ENCODE measurements around the gene MBNL3. TPM values are rescaled to one million over a fixed set of nuclear protein-coding genes. Genes with fewer than 3 reads are reported as not detected.

The MBNL3 gene
- total RNA-seq, 4 donors from 2014 or later = 4.6 to 40.8 (median 34.3) TPM

DNA sequence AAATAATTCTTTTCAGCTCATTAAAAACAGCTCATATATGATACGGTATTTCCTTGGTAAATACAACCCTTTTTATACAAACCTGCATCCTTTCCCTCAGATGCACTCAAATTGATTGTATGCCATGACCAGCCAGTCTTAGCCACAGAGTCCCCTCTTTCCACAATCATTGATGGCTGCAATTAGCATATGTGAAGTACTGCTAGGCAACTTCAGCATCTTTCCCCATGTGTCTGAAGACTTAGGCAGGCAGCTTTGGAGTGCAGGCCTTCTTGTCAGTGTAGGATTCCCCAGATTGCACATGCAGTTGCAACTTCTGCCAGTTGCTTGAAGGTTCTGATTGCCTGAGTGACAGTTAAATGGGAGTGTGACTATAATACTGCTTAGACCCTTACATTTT is 15.6 kb upstream of the MBNL3 start:
- WGBS, 2 donors (ENCODE audit: low coverage in 1 of 2) = 49 to 57% methylated on average over 1 of the region's 1 CpG

DNA sequence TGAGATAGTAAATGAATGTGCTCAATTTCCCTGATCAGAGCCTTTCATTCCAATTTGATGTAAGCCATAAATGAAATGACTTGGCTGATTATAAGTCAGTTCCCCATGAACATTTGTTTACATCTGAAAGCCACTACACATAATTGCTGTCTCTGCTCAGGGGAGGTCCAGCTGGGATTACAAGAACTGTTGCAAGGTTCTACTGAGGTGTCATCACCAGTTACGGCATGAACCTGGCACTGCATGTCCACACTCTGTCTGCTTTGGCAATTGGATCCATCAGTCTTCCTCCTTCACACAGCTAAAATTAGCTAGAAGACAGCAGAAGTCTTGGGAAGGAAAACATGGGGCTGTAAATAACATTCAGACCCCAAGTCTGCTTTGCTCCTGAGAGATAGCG is 12.8 kb upstream of the MBNL3 start:
- Histone ChIP-seq H3K36me3 (no peaks in the 10 kb centered on the region), H3K4me3 (no peak overlapping the region), H3K27ac (no peak overlapping the region), H3K9me3 (no peaks in the 10 kb centered on the region), H3K4me1 (no peaks in the 10 kb centered on the region), H3K27me3 (no peaks in the 10 kb centered on the region)
- in situ Hi-C loops (cut with MboI; ENCODE audit: low pct_ligation_motif_present in 1 of 4, low pct_unique_long_range_greater_than_20kb in 1 of 4, low sequenced_read_pairs in 3 of 4) (no loop called here), intact Hi-C loops (cut with DNase I; ENCODE audit: low total_unique reads) (no loop called here)
- WGBS, 2 donors (ENCODE audit: low coverage in 1 of 2) = 75% methylated on average over 2 of the region's 2 CpGs; no CpG with 5 or more reads in 1 of the 2 donors
- TF ChIP-seq POLR2AphosphoS5 (IDR thresholded peaks at IDR 0.05) = no peak
- TF ChIP-seq, protein P1, sequence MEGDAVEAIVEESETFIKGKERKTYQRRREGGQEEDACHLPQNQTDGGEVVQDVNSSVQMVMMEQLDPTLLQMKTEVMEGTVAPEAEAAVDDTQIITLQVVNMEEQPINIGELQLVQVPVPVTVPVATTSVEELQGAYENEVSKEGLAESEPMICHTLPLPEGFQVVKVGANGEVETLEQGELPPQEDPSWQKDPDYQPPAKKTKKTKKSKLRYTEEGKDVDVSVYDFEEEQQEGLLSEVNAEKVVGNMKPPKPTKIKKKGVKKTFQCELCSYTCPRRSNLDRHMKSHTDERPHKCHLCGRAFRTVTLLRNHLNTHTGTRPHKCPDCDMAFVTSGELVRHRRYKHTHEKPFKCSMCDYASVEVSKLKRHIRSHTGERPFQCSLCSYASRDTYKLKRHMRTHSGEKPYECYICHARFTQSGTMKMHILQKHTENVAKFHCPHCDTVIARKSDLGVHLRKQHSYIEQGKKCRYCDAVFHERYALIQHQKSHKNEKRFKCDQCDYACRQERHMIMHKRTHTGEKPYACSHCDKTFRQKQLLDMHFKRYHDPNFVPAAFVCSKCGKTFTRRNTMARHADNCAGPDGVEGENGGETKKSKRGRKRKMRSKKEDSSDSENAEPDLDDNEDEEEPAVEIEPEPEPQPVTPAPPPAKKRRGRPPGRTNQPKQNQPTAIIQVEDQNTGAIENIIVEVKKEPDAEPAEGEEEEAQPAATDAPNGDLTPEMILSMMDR (IDR thresholded peaks at IDR 0.05) = no peak
- TF ChIP-seq EP300 (IDR thresholded peaks at IDR 0.05; ENCODE audit: low read depth) = no peak
- no peak for TF ChIP-seq POLR2A (IDR thresholded peaks at IDR 0.05)
- DNase-seq = no peak

More for the DNA sequence above, 15.6 kb upstream of the MBNL3 start:
- no peaks in the 10 kb centered on the region for H3K9me3 ChIP-seq
- H3K27ac ChIP-seq = peak overlapping the region in 1 of 4 donors; percentile 33
- no peak overlapping the region for H3K4me3 ChIP-seq
- H3K4me1 ChIP-seq = no peaks in the 10 kb centered on the region
- DNase-seq = no peak
- in situ Hi-C loops (cut with MboI; ENCODE audit: low pct_ligation_motif_present in 1 of 4, low pct_unique_long_range_greater_than_20kb in 1 of 4, low sequenced_read_pairs in 3 of 4) = no loop called here
- intact Hi-C loops (cut with DNase I; ENCODE audit: low total_unique reads) = no loop called here
- no peaks in the 10 kb centered on the region for H3K36me3 ChIP-seq
- TF ChIP-seq, protein P1 (IDR thresholded peaks at IDR 0.05) = no peak
- TF ChIP-seq EP300 (IDR thresholded peaks at IDR 0.05; ENCODE audit: low read depth) (no peak), POLR2AphosphoS5 (IDR thresholded peaks at IDR 0.05) (no peak), POLR2A (IDR thresholded peaks at IDR 0.05) (no peak)
- H3K27me3 ChIP-seq = no peaks in the 10 kb centered on the region

DNA sequence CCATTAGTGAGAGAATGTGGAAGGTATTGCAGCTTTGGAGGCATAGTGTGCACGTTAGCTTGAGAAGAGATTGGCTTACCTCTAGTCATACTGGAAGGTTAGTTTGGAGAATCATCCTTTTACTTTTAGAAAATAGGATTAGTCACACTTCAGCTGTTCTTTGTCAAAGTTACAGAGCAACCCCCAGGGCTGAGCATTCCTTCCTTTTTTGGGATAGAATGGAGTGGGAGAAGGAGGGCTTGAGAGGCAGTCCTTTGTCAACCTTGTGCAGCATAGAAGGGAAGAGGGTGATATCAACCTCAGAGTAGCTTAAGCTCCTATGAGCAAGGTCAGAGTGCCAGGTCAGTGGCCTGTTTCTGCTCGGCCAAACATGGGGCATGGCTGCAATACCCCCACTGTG is 8.6 kb upstream of the MBNL3 start:
- TF ChIP-seq EP300 (IDR thresholded peaks at IDR 0.05; ENCODE audit: low read depth) (no peak), POLR2AphosphoS5 (IDR thresholded peaks at IDR 0.05) (no peak), POLR2A (IDR thresholded peaks at IDR 0.05) (no peak)
- TF ChIP-seq, protein P1 (IDR thresholded peaks at IDR 0.05) = no peak
- intact Hi-C loops (cut with DNase I; ENCODE audit: low total_unique reads) = no loop called here

DNA sequence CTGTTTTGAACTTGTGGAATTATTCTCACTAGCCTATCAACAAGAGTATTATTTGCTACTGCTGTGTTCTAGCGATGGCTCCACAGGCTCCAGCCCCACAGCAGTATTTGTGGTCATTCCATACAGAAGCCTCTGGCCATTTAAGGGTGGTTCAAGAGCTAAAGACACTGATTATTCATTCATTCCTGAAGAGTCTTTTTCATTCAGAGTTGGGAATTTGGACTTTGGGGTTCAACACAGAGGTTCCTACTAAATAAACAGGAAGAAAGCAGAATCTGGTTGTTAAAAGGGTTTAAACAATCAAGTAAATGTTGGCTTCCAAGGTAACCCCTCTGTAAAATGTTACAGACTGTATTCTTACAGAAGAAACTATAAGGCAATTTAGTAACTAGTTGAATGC is 4.3 kb upstream of the MBNL3 start:
- intact Hi-C loops (cut with DNase I; ENCODE audit: low total_unique reads) = no loop called here
- TF ChIP-seq POLR2A (IDR thresholded peaks at IDR 0.05) = no peak
- TF ChIP-seq, protein P1 (IDR thresholded peaks at IDR 0.05) = no peak
- TF ChIP-seq EP300 (IDR thresholded peaks at IDR 0.05; ENCODE audit: low read depth) = no peak
- no peak for TF ChIP-seq POLR2AphosphoS5 (IDR thresholded peaks at IDR 0.05)
- no peak overlapping the region for H3K4me3 ChIP-seq

More for the DNA sequence above, 8.6 kb upstream of the MBNL3 start:
- in situ Hi-C loops (cut with MboI; ENCODE audit: low pct_ligation_motif_present in 1 of 4, low pct_unique_long_range_greater_than_20kb in 1 of 4, low sequenced_read_pairs in 3 of 4) = no loop called here
- Histone ChIP-seq H3K4me1 (no peaks in the 10 kb centered on the region), H3K4me3 (no peak overlapping the region), H3K27me3 (no peaks in the 10 kb centered on the region), H3K36me3 (no peaks in the 10 kb centered on the region), H3K27ac (no peak overlapping the region), H3K9me3 (no peaks in the 10 kb centered on the region)
- DNase-seq = no peak
- 73% methylated on average over 2 of the region's 2 CpGs; no CpG with 5 or more reads in 1 of the 2 donors for WGBS, 2 donors (ENCODE audit: low coverage in 1 of 2)

More for the DNA sequence above, 4.3 kb upstream of the MBNL3 start:
- 78% methylated on average over 1 of the region's 1 CpG; no CpG with 5 or more reads in 1 of the 2 donors for WGBS, 2 donors (ENCODE audit: low coverage in 1 of 2)
- in situ Hi-C loops (cut with MboI; ENCODE audit: low pct_ligation_motif_present in 1 of 4, low pct_unique_long_range_greater_than_20kb in 1 of 4, low sequenced_read_pairs in 3 of 4) = no loop called here
- peaks cover 0 to 10% (median 5%) of the 10 kb centered on the region in 4 donors for H3K4me1 ChIP-seq
- DNase-seq = no peak
- no peaks in the 10 kb centered on the region for H3K27me3 ChIP-seq
- no peak overlapping the region for H3K27ac ChIP-seq
- H3K36me3 ChIP-seq = no peaks in the 10 kb centered on the region
- H3K9me3 ChIP-seq = no peaks in the 10 kb centered on the region
